ELF-1 (cell line): Measurements from ENCODE around the gene ZKSCAN7.
A peak's percentile ranks its signal among the peaks of the same experiment; 100 is the strongest.
"Not testable (repeated sequence)": the region's sequence is repeated elsewhere in the genome, so short reads cannot be mapped to it uniquely, and the experiment has no call there.

ENCODE experiments used
- DNase-seq: peaks from one replicate; pipeline ENCODE4 v3.0.0-alpha.2; 2016; ENCODE audit warnings: low read depth, low spot score

Gene ZKSCAN7

GRCh38 chr3:44576613-44577012, 21.6 kb downstream of the ZKSCAN7 start:
- DNase-seq: no peak

- not testable (repeated sequence) for DNase-seq
Measured at GRCh38 chr3:44577354-44577952, 22.5 kb downstream of the ZKSCAN7 start.

- DNase-seq: not testable (repeated sequence)
Measured at GRCh38 chr3:44578316-44578715, 23.3 kb downstream of the ZKSCAN7 start.

- DNase-seq: not testable (repeated sequence)
Measured at GRCh38 chr3:44578924-44579515, 24.0 kb downstream of the ZKSCAN7 start.

- DNase-seq: not testable (repeated sequence)
Measured at GRCh38 chr3:44579749-44580148, 24.8 kb downstream of the ZKSCAN7 start.

GRCh38 chr3:44580971-44581370, 26.0 kb downstream of the ZKSCAN7 start:
- not testable (repeated sequence) for DNase-seq

GRCh38 chr3:44584646-44585501, 29.9 kb downstream of the ZKSCAN7 start, which contains the start of gene ZNF660:
ZNF660 (plus strand) TSS chr3:44584964; CDS start chr3:44594194, 9,230 bp downstream.
- DNase-seq: peak; percentile 94

- DNase-seq: no peak
Measured at GRCh38 chr3:44596621-44597020, 41.6 kb downstream of the ZKSCAN7 start.

GRCh38 chr3:44601749-44602148, 46.8 kb downstream of the ZKSCAN7 start:
- DNase-seq: no peak

- DNase-seq: no peak
Measured at GRCh38 chr3:44612678-44613077, 57.7 kb downstream of the ZKSCAN7 start.
